Lung (tissue), 12 donors: ENCODE results near the gene LSM7. TPM values are rescaled to one million over a fixed set of nuclear protein-coding genes. Genes with fewer than 3 reads are reported as not detected.
A peak's percentile ranks its signal among the peaks of the same experiment; 100 is the strongest.

ENCODE experiments used
- ATAC-seq: fragments of 200-7000 bp; cut with Tn5 transposase; one replicate; pipeline ENCODE4 v1.9.1; 2020; ENCODE audit warnings: moderate number of reproducible peaks; ENCODE audit not compliant: insufficient read depth, low FRiP score
- DNase-seq, 3 donors: peaks; one replicate each; pipeline ENCODE4 v3.0.0-alpha.2; 2013 to 2017
- H3K27ac ChIP-seq, 2 donors: one replicate each; pipeline ENCODE4 v1.5.1; 2013; ENCODE audit warnings: mild to moderate bottlenecking in 2 of 2, moderate library complexity in 2 of 2, control low read depth in 1 of 2, inconsistent platforms in 1 of 2, low read depth in 1 of 2, low read length in 1 of 2
- H3K27me3 ChIP-seq, 3 donors: one replicate each; pipeline ENCODE4 v1.5.1; 2013; ENCODE audit warnings: low read length in 2 of 3; ENCODE audit not compliant: control insufficient read depth in 3 of 3, insufficient read depth in 3 of 3
- H3K36me3 ChIP-seq, 4 donors: one replicate each; pipeline ENCODE4 v1.5.1; 2013; ENCODE audit warnings: low read length in 4 of 4, mild to moderate bottlenecking in 1 of 4, moderate library complexity in 1 of 4; ENCODE audit not compliant: control insufficient read depth in 4 of 4, insufficient read depth in 4 of 4
- H3K4me1 ChIP-seq, 5 donors: one replicate each; pipeline ENCODE4 v1.5.1; 2013; ENCODE audit warnings: low read length in 5 of 5, mild to moderate bottlenecking in 2 of 5, moderate library complexity in 1 of 5; ENCODE audit not compliant: control insufficient read depth in 5 of 5, insufficient read depth in 5 of 5
- H3K4me3 ChIP-seq: one replicate; pipeline ENCODE4 v1.5.1; 2013; ENCODE audit warnings: mild to moderate bottlenecking, control low read depth, moderate library complexity
- H3K9ac ChIP-seq, 2 donors: one replicate each; pipeline ENCODE4 v1.5.1; 2013; ENCODE audit warnings: low read length in 2 of 2, control low read depth in 1 of 2; ENCODE audit not compliant: insufficient read depth in 1 of 2
- H3K9me3 ChIP-seq, 4 donors: one replicate each; pipeline ENCODE4 v1.5.1; 2013; ENCODE audit warnings: low read length in 3 of 4, mild to moderate bottlenecking in 1 of 4, moderate library complexity in 1 of 4; ENCODE audit not compliant: control insufficient read depth in 4 of 4, insufficient read depth in 3 of 4
- CTCF ChIP-seq: IDR thresholded peaks from 2 replicates; pipeline ENCODE4 v1.5.1; 2012; ENCODE audit warnings: mild to moderate bottlenecking; ENCODE audit errors: control extremely low read depth, extremely low read depth
- WGBS, 2 donors: extraction: QIAGEN DNeasy Blood & Tissue Kit; methylation state at CpG; one replicate each; pipeline ENCODE4 v1.1.7; 2013; 5-methylcytosine and 5-hydroxymethylcytosine counted together
- polyA plus RNA-seq, 2 donors: library from polyadenylated mRNA; stranded (reverse); fragments of 200-250 nt; gene quantifications; one replicate each; pipeline ENCODE4 v1.2.1, GENCODE V29; 2013
- total RNA-seq, 2 donors: library from RNA; depleted of rRNA in 1 of 2; stranded (reverse); fragments of >200 nt in 1 of 2; gene quantifications; one replicate each; pipeline ENCODE4 v1.2.1, GENCODE V29; 2014 to 2021
- donor health status: control.
- donor health status: control.
- donor health status: Bipolar disorder and iron deficiency.
- donor health status: healthy.
- donor health status: DM: yes; HTN: yes; CAD: no.

LSM7 gene
- total and polyA plus RNA-seq, 4 donors: 54.9 to 307 (median 191) TPM

DNA sequence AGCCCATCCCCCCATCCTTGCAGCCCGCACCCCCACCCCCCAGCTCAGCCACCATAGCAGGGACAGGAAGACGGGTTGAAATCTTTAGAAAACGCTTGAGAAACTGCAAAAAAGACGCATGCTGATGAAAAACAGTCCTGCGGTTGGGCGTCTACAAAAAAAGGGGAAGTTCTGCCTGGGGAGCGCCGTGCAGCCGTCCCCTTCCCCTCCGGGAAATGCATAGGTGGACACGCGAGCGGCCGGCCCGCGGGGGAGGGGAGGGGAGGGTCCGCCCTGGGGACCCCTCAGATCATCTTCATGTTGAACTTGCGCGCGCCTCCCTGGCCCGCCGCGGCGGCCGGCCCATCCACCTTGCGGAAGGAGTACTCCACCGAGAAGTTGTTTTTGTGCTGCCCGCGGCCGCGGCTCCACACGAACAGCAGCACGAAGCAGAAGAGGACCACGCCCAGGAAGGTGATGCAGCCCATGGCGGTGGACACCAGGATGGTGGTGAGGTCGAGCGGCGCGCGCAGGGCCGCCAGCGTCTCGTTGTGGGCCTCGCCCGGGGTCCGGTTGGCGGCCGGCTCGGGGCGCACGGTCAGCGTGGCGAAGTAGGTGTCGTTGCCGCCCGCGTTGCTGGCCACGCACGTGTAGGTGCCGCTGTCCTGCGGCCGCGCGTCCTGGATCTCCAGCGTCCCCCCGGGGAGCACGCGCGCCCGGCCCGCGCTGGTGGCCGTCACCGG is 38.5 kb downstream of the LSM7 start:
- WGBS, 2 donors: 0 to 1% methylated on average over 65 to 74 of the region's 74 CpGs
- no peak overlapping the region for H3K9ac ChIP-seq
- H3K4me1 ChIP-seq: peaks cover 0 to 25% (median 9%) of the 10 kb centered on the region in 5 donors
- H3K27me3 ChIP-seq: peaks cover 11 to 59% (median 37%) of the 10 kb centered on the region in 3 donors
- peaks cover 0 to 1% (median 0%) of the 10 kb centered on the region in 4 donors for H3K36me3 ChIP-seq
- peak in 1 of 3 donors; percentile 16 for DNase-seq
- H3K4me3 ChIP-seq: peak overlapping the region; percentile 34
- ATAC-seq: peak; percentile 39
- peaks cover 0 to 2% (median 0%) of the 10 kb centered on the region in 4 donors for H3K9me3 ChIP-seq
- peak overlapping the region in 1 of 2 donors; percentile 84 for H3K27ac ChIP-seq
- no peak for TF ChIP-seq CTCF

DNA sequence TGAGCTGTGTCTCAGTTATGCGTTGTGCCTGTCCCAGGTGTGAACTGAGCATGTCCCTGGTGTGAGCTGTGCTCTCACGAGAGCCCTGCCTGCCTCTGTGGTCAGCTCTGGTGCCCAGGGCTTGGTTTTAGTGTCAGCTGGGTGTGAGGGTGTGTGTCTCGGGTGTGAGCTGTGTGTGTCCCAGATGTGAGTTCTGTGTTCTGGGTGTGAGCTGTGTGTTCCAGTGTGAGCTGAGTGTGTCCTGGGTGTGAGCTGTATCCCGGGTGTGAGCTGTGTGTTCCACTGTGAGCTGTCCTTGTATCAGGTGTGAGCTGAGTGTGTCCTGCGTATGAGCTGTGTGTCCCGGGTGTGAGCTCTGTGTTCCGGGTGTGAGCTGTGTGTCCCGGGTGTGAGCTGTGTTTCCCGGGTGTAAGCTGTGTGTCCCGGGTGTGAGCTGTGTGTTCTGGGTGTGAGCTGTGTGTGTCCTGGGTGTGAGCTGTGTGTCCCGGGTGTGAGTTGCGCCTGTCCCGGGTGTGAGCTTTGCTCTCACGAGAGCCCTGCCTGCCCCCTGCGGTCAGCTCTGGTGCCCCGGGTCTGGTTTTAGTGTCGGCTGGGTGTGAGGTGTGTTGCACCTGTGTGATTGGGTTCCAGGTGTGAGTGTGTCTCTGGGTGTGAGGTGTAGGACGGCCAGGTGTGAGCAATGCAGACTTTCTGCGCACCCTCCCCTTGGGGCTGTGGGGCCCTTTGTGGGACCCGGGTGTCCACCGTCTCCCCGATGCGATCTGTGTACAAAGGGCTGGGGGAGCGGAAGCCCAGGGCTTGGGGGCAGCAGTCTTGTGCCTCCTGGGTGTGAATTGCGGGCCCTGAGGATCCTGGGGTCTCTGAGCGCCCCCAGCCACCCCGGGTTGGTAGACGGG is 39.3 kb downstream of the LSM7 start:
- DNase-seq (no peak), ATAC-seq (no peak)
- no peak for TF ChIP-seq CTCF
- peaks cover 0 to 1% (median 0%) of the 10 kb centered on the region in 4 donors for H3K36me3 ChIP-seq
- H3K27me3 ChIP-seq: peaks cover 11 to 55% (median 31%) of the 10 kb centered on the region in 3 donors
- 34 to 47% methylated on average over 27 to 28 of the region's 28 CpGs for WGBS, 2 donors
- no peak overlapping the region for H3K9ac ChIP-seq
- H3K4me3 ChIP-seq: no peak overlapping the region
- H3K4me1 ChIP-seq: peaks cover 0 to 22% (median 9%) of the 10 kb centered on the region in 5 donors
- peaks cover 0 to 2% (median 0%) of the 10 kb centered on the region in 4 donors for H3K9me3 ChIP-seq
- peak overlapping the region in 1 of 2 donors; percentile 70 for H3K27ac ChIP-seq

DNA sequence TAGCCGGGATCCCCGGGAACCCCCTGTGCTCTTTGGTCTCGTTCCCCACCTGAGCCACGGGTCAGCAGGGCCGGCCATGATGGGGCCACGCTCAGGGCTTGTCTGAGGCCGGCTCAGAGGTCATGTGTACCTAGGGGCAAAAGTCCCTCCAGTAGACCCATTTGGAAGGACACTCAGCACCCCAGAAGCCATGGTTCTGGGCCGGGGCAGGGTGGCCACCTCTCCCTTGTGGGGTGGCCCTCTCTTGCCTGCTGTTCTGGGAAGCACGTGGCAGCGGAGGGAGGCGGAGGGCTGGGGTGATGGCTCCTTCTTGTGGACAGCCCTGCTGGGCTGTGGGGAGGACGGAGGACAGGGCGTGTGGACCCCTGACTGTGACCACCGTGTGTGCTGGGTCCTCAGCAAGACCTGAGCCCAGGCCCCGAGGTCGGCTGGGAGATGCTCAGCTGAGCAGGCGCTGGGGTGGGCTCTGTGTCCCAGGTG is 40.0 kb downstream of the LSM7 start:
- WGBS, 2 donors: 78 to 82% methylated on average over 17 of the region's 17 CpGs
- Histone ChIP-seq H3K9me3 (no peaks in the 10 kb centered on the region), H3K4me1 (peaks cover 0 to 22% (median 9%) of the 10 kb centered on the region in 5 donors), H3K36me3 (peaks cover 0 to 1% (median 0%) of the 10 kb centered on the region in 4 donors), H3K27me3 (peaks cover 11 to 48% (median 26%) of the 10 kb centered on the region in 3 donors), H3K27ac (peak overlapping the region in 1 of 2 donors; percentile 3), H3K9ac (no peak overlapping the region), H3K4me3 (no peak overlapping the region)
- no peak for DNase-seq
- no peak for TF ChIP-seq CTCF
- ATAC-seq: no peak
